Stimulated activated CD4-positive, alpha-beta T cell treated with anti-CD3 and anti-CD28 coated beads, Interleukin-4, amount 100 ng/mL, for 1 hour (primary cell): Measurements from ENCODE around the gene IFI27L1.

Experiments used
- DNase-seq: peaks from one replicate; pipeline ENCODE4 v3.0.0-alpha.2; 2020

The IFI27L1 gene

GRCh38 chr14:94139006-94139405, 57.9 kb downstream of the IFI27L1 start:
- DNase-seq, result no peak

GRCh38 chr14:94139421-94139820, 58.3 kb downstream of the IFI27L1 start:
- DNase-seq, result no peak

- no peak for DNase-seq
Observed at GRCh38 chr14:94142247-94142646, 61.1 kb downstream of the IFI27L1 start.

GRCh38 chr14:94142836-94143235, 61.7 kb downstream of the IFI27L1 start:
- no peak for DNase-seq

- DNase-seq, result no peak
Observed at GRCh38 chr14:94143239-94143638, 62.1 kb downstream of the IFI27L1 start.

- DNase-seq, result no peak
Observed at GRCh38 chr14:94143711-94144110, 62.6 kb downstream of the IFI27L1 start.

GRCh38 chr14:94144765-94145164, 63.7 kb downstream of the IFI27L1 start:
- no peak for DNase-seq

GRCh38 chr14:94145902-94146527, 64.9 kb downstream of the IFI27L1 start:
- DNase-seq, result no peak
